IPS-20b (cell line): Measurements from ENCODE around the gene PLXNB2.
A peak's percentile ranks its signal among the peaks of the same experiment; 100 is the strongest.

Experiments
- H3K27ac ChIP-seq: one replicate; pipeline ENCODE4 v1.5.1; 2013; ENCODE audit warnings: low read length
- H3K27me3 ChIP-seq: 2 replicates; pipeline ENCODE4 v1.6.1; 2013; ENCODE audit warnings: mild to moderate bottlenecking, low read length, inconsistent platforms; ENCODE audit not compliant: insufficient read depth
- H3K36me3 ChIP-seq: 2 replicates; pipeline ENCODE4 v1.6.1; 2013; ENCODE audit warnings: low read depth, mild to moderate bottlenecking, inconsistent platforms, low read length, moderate library complexity; ENCODE audit not compliant: insufficient read depth
- H3K4me1 ChIP-seq: 2 replicates; pipeline ENCODE4 v1.6.1; 2013; ENCODE audit warnings: mild to moderate bottlenecking, control low read depth, inconsistent platforms, low read length, moderate library complexity; ENCODE audit not compliant: insufficient read depth
- H3K4me3 ChIP-seq: 2 replicates; pipeline ENCODE4 v1.5.1; 2013; ENCODE audit warnings: mild to moderate bottlenecking, low read length, inconsistent platforms
- H3K9ac ChIP-seq: 2 replicates; pipeline ENCODE4 v1.6.1; 2013; ENCODE audit warnings: low read depth, mild to moderate bottlenecking, inconsistent platforms, low read length, moderate library complexity
- H3K9me3 ChIP-seq: 2 replicates; pipeline ENCODE4 v1.6.1; 2013; ENCODE audit warnings: mild to moderate bottlenecking, low read depth, low read length, inconsistent platforms; ENCODE audit not compliant: insufficient read depth

PLXNB2 gene

GRCh38 chr22:50250555-50251476, 56.6 kb downstream of the PLXNB2 start, which contains the start of gene HDAC10:
Gene HDAC10 (minus strand): TSS chr22:50251265. CDS start chr22:50251032, 233 bp downstream.
- Histone ChIP-seq H3K4me1 (no peaks in the 10 kb centered on the region; the same call in 1 of the 2 replicates), H3K27ac (no peak within 1 kb of the TSS), H3K4me3 (peak within 1 kb of the TSS; percentile 77), H3K9ac (peak within 1 kb of the TSS; percentile 70; the same call in 1 of the 2 replicates), H3K27me3 (no peaks in the 10 kb centered on the region), H3K9me3 (no peaks in the 10 kb centered on the region), H3K36me3 (peaks cover 9% of the 10 kb centered on the region; the same call in 1 of the 2 replicates)

- no peaks in the 10 kb centered on the region for H3K27me3 ChIP-seq
- H3K9me3 ChIP-seq: no peaks in the 10 kb centered on the region
- no peaks in the 10 kb centered on the region; the same call in 1 of the 2 replicates for H3K4me1 ChIP-seq
- peaks cover 9% of the 10 kb centered on the region; the same call in 1 of the 2 replicates for H3K36me3 ChIP-seq
- H3K27ac ChIP-seq: no peak overlapping the region
- peak overlapping the region; percentile 77 for H3K4me3 ChIP-seq
- no peak overlapping the region for H3K9ac ChIP-seq
These were observed 57.2 kb downstream of the PLXNB2 start for GRCh38 chr22:50250249-50250554.

GRCh38 chr22:50249341-50250248, 57.9 kb downstream of the PLXNB2 start:
- H3K9ac ChIP-seq: no peak overlapping the region
- H3K4me3 ChIP-seq: peak overlapping the region; percentile 77; the same call in 1 of the 2 replicates
- H3K27ac ChIP-seq: no peak overlapping the region
- H3K36me3 ChIP-seq: peaks cover 9% of the 10 kb centered on the region; the same call in 1 of the 2 replicates
- no peaks in the 10 kb centered on the region; the same call in 1 of the 2 replicates for H3K4me1 ChIP-seq
- H3K27me3 ChIP-seq: no peaks in the 10 kb centered on the region
- no peaks in the 10 kb centered on the region for H3K9me3 ChIP-seq

GRCh38 chr22:50248196-50249081, 59.0 kb downstream of the PLXNB2 start:
- no peaks in the 10 kb centered on the region; the same call in 1 of the 2 replicates for H3K4me1 ChIP-seq
- H3K9ac ChIP-seq: no peak overlapping the region
- H3K36me3 ChIP-seq: peaks cover 9% of the 10 kb centered on the region; the same call in 1 of the 2 replicates
- no peaks in the 10 kb centered on the region for H3K27me3 ChIP-seq
- H3K4me3 ChIP-seq: no peak overlapping the region; the same call in 1 of the 2 replicates
- H3K27ac ChIP-seq: no peak overlapping the region
- no peaks in the 10 kb centered on the region for H3K9me3 ChIP-seq

GRCh38 chr22:50247748-50248147, 59.7 kb downstream of the PLXNB2 start:
- Histone ChIP-seq H3K9ac (no peak overlapping the region), H3K27ac (no peak overlapping the region), H3K9me3 (no peaks in the 10 kb centered on the region), H3K4me1 (no peaks in the 10 kb centered on the region; the same call in 1 of the 2 replicates), H3K27me3 (no peaks in the 10 kb centered on the region), H3K36me3 (peaks cover 9% of the 10 kb centered on the region; the same call in 1 of the 2 replicates), H3K4me3 (no peak overlapping the region; the same call in 1 of the 2 replicates)

- no peaks in the 10 kb centered on the region; the same call in 1 of the 2 replicates for H3K4me1 ChIP-seq
- no peak overlapping the region for H3K4me3 ChIP-seq
- peaks cover 9% of the 10 kb centered on the region; the same call in 1 of the 2 replicates for H3K36me3 ChIP-seq
- no peak overlapping the region for H3K27ac ChIP-seq
- no peaks in the 10 kb centered on the region for H3K9me3 ChIP-seq
- no peak overlapping the region for H3K9ac ChIP-seq
- no peaks in the 10 kb centered on the region for H3K27me3 ChIP-seq
These were observed 60.9 kb downstream of the PLXNB2 start for GRCh38 chr22:50246242-50247175.

- peaks cover 11% of the 10 kb centered on the region; the same call in 1 of the 2 replicates for H3K36me3 ChIP-seq
- no peaks in the 10 kb centered on the region; the same call in 1 of the 2 replicates for H3K4me1 ChIP-seq
- H3K9ac ChIP-seq: peak overlapping the region; percentile 90; the same call in 1 of the 2 replicates
- H3K27ac ChIP-seq: peak overlapping the region; percentile 55
- peak overlapping the region; percentile 93 for H3K4me3 ChIP-seq
- no peaks in the 10 kb centered on the region for H3K9me3 ChIP-seq
- no peaks in the 10 kb centered on the region for H3K27me3 ChIP-seq
These were observed 62.0 kb downstream of the PLXNB2 start for GRCh38 chr22:50245214-50246072.

- Histone ChIP-seq H3K4me1 (no peaks in the 10 kb centered on the region; the same call in 1 of the 2 replicates), H3K27ac (peak within 1 kb of the TSS; percentile 55), H3K4me3 (peak within 1 kb of the TSS; percentile 93), H3K27me3 (no peaks in the 10 kb centered on the region), H3K9ac (peak within 1 kb of the TSS; percentile 90), H3K36me3 (peaks cover 19% of the 10 kb centered on the region; the same call in 1 of the 2 replicates), H3K9me3 (no peaks in the 10 kb centered on the region)
These were observed 62.8 kb downstream of the PLXNB2 start, which contains the start of gene TUBGCP6 for GRCh38 chr22:50244420-50245213. Gene TUBGCP6 (minus strand): TSS chr22:50245023. CDS start chr22:50244459, 564 bp downstream.
